ENCODE data around the gene SEMA3F.
"Not testable (repeated sequence)": the region's sequence is repeated elsewhere in the genome, so short reads cannot be mapped to it uniquely, and the experiment has no call there.

SEMA3F gene

GRCh38 chr3:50207359-50208042 lies 52.4 kb downstream of the SEMA3F start:
- Histone ChIP-seq H3K4me1 (ENCODE audit: control insufficient read depth, insufficient read depth, low read length) (peaks cover 4% of the 10 kb centered on the region), H3K9ac (ENCODE audit: low read length) (no peak overlapping the region), H3K27me3 (ENCODE audit: control insufficient read depth, insufficient read depth, low read length) (peaks cover 25% of the 10 kb centered on the region), H3K36me3 (ENCODE audit: control insufficient read depth, insufficient read depth, low read length) (no peaks in the 10 kb centered on the region), H3K4me3 (ENCODE audit: low read length) (no peak overlapping the region), H3K27ac (ENCODE audit: low read depth, low read length) (no peak overlapping the region)

GRCh38 chr3:50208677-50209344 lies 53.7 kb downstream of the SEMA3F start:
- peaks cover 19% of the 10 kb centered on the region for H3K27me3 ChIP-seq (ENCODE audit: control insufficient read depth, insufficient read depth, low read length)
- H3K27ac ChIP-seq (ENCODE audit: low read depth, low read length) = no peak overlapping the region
- peaks cover 4% of the 10 kb centered on the region for H3K4me1 ChIP-seq (ENCODE audit: control insufficient read depth, insufficient read depth, low read length)
- H3K9ac ChIP-seq (ENCODE audit: low read length) = no peak overlapping the region
- no peak overlapping the region for H3K4me3 ChIP-seq (ENCODE audit: low read length)
- no peaks in the 10 kb centered on the region for H3K36me3 ChIP-seq (ENCODE audit: control insufficient read depth, insufficient read depth, low read length)

GRCh38 chr3:50210176-50210509 lies 55.0 kb downstream of the SEMA3F start:
- H3K4me1 ChIP-seq (ENCODE audit: control insufficient read depth, insufficient read depth, low read length) = peaks cover 4% of the 10 kb centered on the region
- peaks cover 9% of the 10 kb centered on the region for H3K27me3 ChIP-seq (ENCODE audit: control insufficient read depth, insufficient read depth, low read length)
- H3K36me3 ChIP-seq (ENCODE audit: control insufficient read depth, insufficient read depth, low read length) = no peaks in the 10 kb centered on the region
- no peak overlapping the region for H3K9ac ChIP-seq (ENCODE audit: low read length)
- H3K4me3 ChIP-seq (ENCODE audit: low read length) = no peak overlapping the region
- no peak overlapping the region for H3K27ac ChIP-seq (ENCODE audit: low read depth, low read length)

GRCh38 chr3:50210510-50211367 lies 55.6 kb downstream of the SEMA3F start:
- Histone ChIP-seq H3K27me3 (ENCODE audit: control insufficient read depth, insufficient read depth, low read length) (peaks cover 6% of the 10 kb centered on the region), H3K27ac (ENCODE audit: low read depth, low read length) (no peak overlapping the region), H3K36me3 (ENCODE audit: control insufficient read depth, insufficient read depth, low read length) (no peaks in the 10 kb centered on the region), H3K9ac (ENCODE audit: low read length) (no peak overlapping the region), H3K4me1 (ENCODE audit: control insufficient read depth, insufficient read depth, low read length) (no peaks in the 10 kb centered on the region), H3K4me3 (ENCODE audit: low read length) (no peak overlapping the region)

GRCh38 chr3:50211368-50211717 lies 56.2 kb downstream of the SEMA3F start:
- H3K27me3 ChIP-seq (ENCODE audit: control insufficient read depth, insufficient read depth, low read length); H3K4me1 ChIP-seq (ENCODE audit: control insufficient read depth, insufficient read depth, low read length); H3K36me3 ChIP-seq (ENCODE audit: control insufficient read depth, insufficient read depth, low read length); H3K4me3 ChIP-seq (ENCODE audit: low read length); H3K27ac ChIP-seq (ENCODE audit: low read depth, low read length); H3K9ac ChIP-seq (ENCODE audit: low read length): not testable (repeated sequence)

- no peaks in the 10 kb centered on the region for H3K27me3 ChIP-seq (ENCODE audit: control insufficient read depth, insufficient read depth, low read length)
- no peak overlapping the region for H3K4me3 ChIP-seq (ENCODE audit: low read length)
- H3K27ac ChIP-seq (ENCODE audit: low read depth, low read length) = no peak overlapping the region
- H3K4me1 ChIP-seq (ENCODE audit: control insufficient read depth, insufficient read depth, low read length) = no peaks in the 10 kb centered on the region
- H3K36me3 ChIP-seq (ENCODE audit: control insufficient read depth, insufficient read depth, low read length) = no peaks in the 10 kb centered on the region
- no peak overlapping the region for H3K9ac ChIP-seq (ENCODE audit: low read length)
Observed at GRCh38 chr3:50211930-50212329, 56.8 kb downstream of the SEMA3F start.

GRCh38 chr3:50212502-50212901 lies 57.4 kb downstream of the SEMA3F start:
- Histone ChIP-seq H3K4me1 (ENCODE audit: control insufficient read depth, insufficient read depth, low read length) (no peaks in the 10 kb centered on the region), H3K36me3 (ENCODE audit: control insufficient read depth, insufficient read depth, low read length) (no peaks in the 10 kb centered on the region), H3K9ac (ENCODE audit: low read length) (no peak overlapping the region), H3K27ac (ENCODE audit: low read depth, low read length) (no peak overlapping the region), H3K27me3 (ENCODE audit: control insufficient read depth, insufficient read depth, low read length) (no peaks in the 10 kb centered on the region), H3K4me3 (ENCODE audit: low read length) (no peak overlapping the region)

- H3K36me3 ChIP-seq (ENCODE audit: control insufficient read depth, insufficient read depth, low read length) = no peaks in the 10 kb centered on the region
- no peak overlapping the region for H3K9ac ChIP-seq (ENCODE audit: low read length)
- H3K4me1 ChIP-seq (ENCODE audit: control insufficient read depth, insufficient read depth, low read length) = no peaks in the 10 kb centered on the region
- H3K27me3 ChIP-seq (ENCODE audit: control insufficient read depth, insufficient read depth, low read length) = no peaks in the 10 kb centered on the region
- no peak overlapping the region for H3K4me3 ChIP-seq (ENCODE audit: low read length)
- H3K27ac ChIP-seq (ENCODE audit: low read depth, low read length) = no peak overlapping the region
Observed at GRCh38 chr3:50212971-50213370, 57.8 kb downstream of the SEMA3F start.

- H3K4me1 ChIP-seq (ENCODE audit: control insufficient read depth, insufficient read depth, low read length) = no peaks in the 10 kb centered on the region
- H3K27ac ChIP-seq (ENCODE audit: low read depth, low read length) = no peak overlapping the region
- no peaks in the 10 kb centered on the region for H3K27me3 ChIP-seq (ENCODE audit: control insufficient read depth, insufficient read depth, low read length)
- H3K4me3 ChIP-seq (ENCODE audit: low read length) = no peak overlapping the region
- no peaks in the 10 kb centered on the region for H3K36me3 ChIP-seq (ENCODE audit: control insufficient read depth, insufficient read depth, low read length)
- H3K9ac ChIP-seq (ENCODE audit: low read length) = no peak overlapping the region
Observed at GRCh38 chr3:50213373-50213772, 58.2 kb downstream of the SEMA3F start.

GRCh38 chr3:50214824-50215223 lies 59.7 kb downstream of the SEMA3F start:
- no peaks in the 10 kb centered on the region for H3K4me1 ChIP-seq (ENCODE audit: control insufficient read depth, insufficient read depth, low read length)
- no peak overlapping the region for H3K9ac ChIP-seq (ENCODE audit: low read length)
- no peak overlapping the region for H3K4me3 ChIP-seq (ENCODE audit: low read length)
- no peak overlapping the region for H3K27ac ChIP-seq (ENCODE audit: low read depth, low read length)
- no peaks in the 10 kb centered on the region for H3K36me3 ChIP-seq (ENCODE audit: control insufficient read depth, insufficient read depth, low read length)
- H3K27me3 ChIP-seq (ENCODE audit: control insufficient read depth, insufficient read depth, low read length) = no peaks in the 10 kb centered on the region

- no peak overlapping the region for H3K27ac ChIP-seq (ENCODE audit: low read depth, low read length)
- H3K27me3 ChIP-seq (ENCODE audit: control insufficient read depth, insufficient read depth, low read length) = no peaks in the 10 kb centered on the region
- no peak overlapping the region for H3K4me3 ChIP-seq (ENCODE audit: low read length)
- no peak overlapping the region for H3K9ac ChIP-seq (ENCODE audit: low read length)
- no peaks in the 10 kb centered on the region for H3K4me1 ChIP-seq (ENCODE audit: control insufficient read depth, insufficient read depth, low read length)
- H3K36me3 ChIP-seq (ENCODE audit: control insufficient read depth, insufficient read depth, low read length) = no peaks in the 10 kb centered on the region
Observed at GRCh38 chr3:50215529-50215928, 60.4 kb downstream of the SEMA3F start.

- H3K4me1 ChIP-seq (ENCODE audit: control insufficient read depth, insufficient read depth, low read length) = no peaks in the 10 kb centered on the region
- no peak overlapping the region for H3K27ac ChIP-seq (ENCODE audit: low read depth, low read length)
- H3K27me3 ChIP-seq (ENCODE audit: control insufficient read depth, insufficient read depth, low read length) = no peaks in the 10 kb centered on the region
- H3K4me3 ChIP-seq (ENCODE audit: low read length) = no peak overlapping the region
- H3K36me3 ChIP-seq (ENCODE audit: control insufficient read depth, insufficient read depth, low read length) = no peaks in the 10 kb centered on the region
- no peak overlapping the region for H3K9ac ChIP-seq (ENCODE audit: low read length)
Observed at GRCh38 chr3:50217681-50218080, 62.6 kb downstream of the SEMA3F start.

All from rectal smooth muscle tissue (tissue), 1 donor.